Measurements from ENCODE around the gene ATP13A2. TPM values are rescaled to one million over a fixed set of nuclear protein-coding genes. Genes with fewer than 3 reads are reported as not detected.

ATP13A2 gene
- total and polyA plus RNA-seq, 2 donors (not counting 1 experiment from before 2014, with no cell fraction given) = 41.6 to 51.8 TPM

DNA sequence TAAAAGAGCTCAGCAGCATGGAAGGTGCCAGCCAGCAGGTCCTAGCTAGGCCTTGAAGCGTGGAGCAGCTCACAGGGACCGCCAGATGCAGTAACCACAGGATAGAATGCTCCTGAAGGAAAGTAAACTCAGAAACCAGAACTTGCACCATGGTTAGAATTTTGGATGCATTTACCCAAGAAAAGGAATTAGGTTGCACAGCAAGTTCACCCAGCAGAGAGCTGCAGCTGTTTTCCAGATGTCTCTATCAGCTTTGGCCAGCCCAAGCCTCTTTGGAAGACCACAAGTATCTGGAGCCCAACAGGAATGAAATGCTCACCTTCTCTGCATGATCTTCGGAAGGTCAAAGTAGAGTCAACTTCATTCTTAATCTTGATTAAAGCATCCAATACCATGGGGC lies 21.0 kb upstream of the ATP13A2 start:
- no peak for TF ChIP-seq EZH2 (IDR thresholded peaks at IDR 0.05; ENCODE audit: borderline replicate concordance, insufficient read depth, low read depth, low read length, poor library complexity, severe bottlenecking)
- TF ChIP-seq, protein P1, sequence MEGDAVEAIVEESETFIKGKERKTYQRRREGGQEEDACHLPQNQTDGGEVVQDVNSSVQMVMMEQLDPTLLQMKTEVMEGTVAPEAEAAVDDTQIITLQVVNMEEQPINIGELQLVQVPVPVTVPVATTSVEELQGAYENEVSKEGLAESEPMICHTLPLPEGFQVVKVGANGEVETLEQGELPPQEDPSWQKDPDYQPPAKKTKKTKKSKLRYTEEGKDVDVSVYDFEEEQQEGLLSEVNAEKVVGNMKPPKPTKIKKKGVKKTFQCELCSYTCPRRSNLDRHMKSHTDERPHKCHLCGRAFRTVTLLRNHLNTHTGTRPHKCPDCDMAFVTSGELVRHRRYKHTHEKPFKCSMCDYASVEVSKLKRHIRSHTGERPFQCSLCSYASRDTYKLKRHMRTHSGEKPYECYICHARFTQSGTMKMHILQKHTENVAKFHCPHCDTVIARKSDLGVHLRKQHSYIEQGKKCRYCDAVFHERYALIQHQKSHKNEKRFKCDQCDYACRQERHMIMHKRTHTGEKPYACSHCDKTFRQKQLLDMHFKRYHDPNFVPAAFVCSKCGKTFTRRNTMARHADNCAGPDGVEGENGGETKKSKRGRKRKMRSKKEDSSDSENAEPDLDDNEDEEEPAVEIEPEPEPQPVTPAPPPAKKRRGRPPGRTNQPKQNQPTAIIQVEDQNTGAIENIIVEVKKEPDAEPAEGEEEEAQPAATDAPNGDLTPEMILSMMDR (IDR thresholded peaks at IDR 0.05) = no peak
- CTCF ChIA-PET = interaction anchor here (0.6 kb wide), 1 partner anchor 13 kb away, joined by 3 read pairs; no protein-coding TSS in a partner anchor
- Histone ChIP-seq H3K27me3 (replicated peaks in 1 of 4; ENCODE audit: control extremely low read depth in 1 of 4, control insufficient read depth in 3 of 4, insufficient read depth in 4 of 4, low read length in 3 of 4) (no peaks in the 10 kb centered on the region), H3K4me2 (replicated peaks; ENCODE audit: low read depth, low read length, poor library complexity, severe bottlenecking) (no peak overlapping the region), H3K79me2 (ENCODE audit: control insufficient read depth, insufficient read depth, low read length) (peaks cover 12% of the 10 kb centered on the region), H3K9ac (ENCODE audit: low read length) (no peak overlapping the region), H3K27ac (ENCODE audit: low read length in 2 of 2) (no peak overlapping the region), H3K36me3 (replicated peaks in 1 of 2; ENCODE audit: control extremely low read depth in 1 of 2, control insufficient read depth in 1 of 2, extremely low read depth in 1 of 2, insufficient read depth in 2 of 2, low read length in 1 of 2) (peaks cover 15 to 52% of the 10 kb centered on the region in 2 experiments), H3K4me1 (ENCODE audit: control insufficient read depth in 2 of 2, insufficient read depth in 2 of 2, low read length in 2 of 2) (no peaks in the 10 kb centered on the region), H3K9me3 (ENCODE audit: control extremely low read depth in 1 of 3, control insufficient read depth in 2 of 3, insufficient read depth in 1 of 3, low read length in 2 of 3) (no peaks in the 10 kb centered on the region), H3K4me3 (ENCODE audit: control extremely low read depth in 1 of 5, extremely low read depth in 1 of 5, insufficient read depth in 1 of 5, low read depth in 2 of 5, low read length in 4 of 5) (no peak overlapping the region), H4K20me1 (ENCODE audit: control insufficient read depth, insufficient read depth, low read length, poor library complexity, severe bottlenecking) (peaks cover 17% of the 10 kb centered on the region), H2AFZ (ENCODE audit: insufficient read depth, low read depth, low read length, poor library complexity, severe bottlenecking) (no peak overlapping the region)
- DNase-seq = no peak
- H3K27ac Mint-ChIP-seq = no peak overlapping the region
- ATAC-seq (ENCODE audit: low read depth) = no peak
- H3K9me3 Mint-ChIP-seq (ENCODE audit: insufficient read depth) = no peaks in the 10 kb centered on the region
- no peaks in the 10 kb centered on the region for H3K4me1 Mint-ChIP-seq
- no peaks in the 10 kb centered on the region for H3K27me3 Mint-ChIP-seq
- POLR2A ChIA-PET = no interaction called here
- intact Hi-C loops (cut with micrococcal nuclease) = no loop called here
- H3K4me3 Mint-ChIP-seq = no peak overlapping the region
- WGBS (ENCODE audit: insufficient coverage) = 100% methylated on average over 2 of the region's 3 CpGs

DNA sequence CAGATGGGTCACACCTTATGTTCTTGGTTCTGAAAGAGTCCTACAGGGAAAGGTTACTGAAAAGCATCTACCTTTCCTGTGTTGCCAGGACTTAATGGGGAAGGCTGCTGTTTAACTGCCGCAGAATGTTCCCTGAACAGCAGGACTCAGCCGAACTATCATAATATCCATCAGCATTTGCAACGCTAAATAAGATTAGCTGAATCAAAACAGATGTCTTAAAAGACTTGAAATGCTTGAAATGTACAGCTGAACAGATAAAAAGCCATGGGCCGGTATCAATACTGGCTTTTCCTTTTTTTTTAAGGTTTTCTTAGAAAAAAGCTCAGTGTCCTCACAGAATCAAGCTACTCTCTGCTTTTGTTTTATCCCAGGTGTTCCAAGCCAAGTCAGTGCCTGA lies 19.7 kb upstream of the ATP13A2 start:
- Histone ChIP-seq H3K27me3 (replicated peaks in 1 of 4; ENCODE audit: control extremely low read depth in 1 of 4, control insufficient read depth in 3 of 4, insufficient read depth in 4 of 4, low read length in 3 of 4) (no peaks in the 10 kb centered on the region), H3K36me3 (replicated peaks in 1 of 2; ENCODE audit: control extremely low read depth in 1 of 2, control insufficient read depth in 1 of 2, extremely low read depth in 1 of 2, insufficient read depth in 2 of 2, low read length in 1 of 2) (peaks cover 15 to 61% of the 10 kb centered on the region in 2 experiments), H3K4me3 (ENCODE audit: control extremely low read depth in 1 of 5, extremely low read depth in 1 of 5, insufficient read depth in 1 of 5, low read depth in 2 of 5, low read length in 4 of 5) (no peak overlapping the region), H3K9ac (ENCODE audit: low read length) (no peak overlapping the region), H4K20me1 (ENCODE audit: control insufficient read depth, insufficient read depth, low read length, poor library complexity, severe bottlenecking) (peaks cover 17% of the 10 kb centered on the region), H2AFZ (ENCODE audit: insufficient read depth, low read depth, low read length, poor library complexity, severe bottlenecking) (no peak overlapping the region), H3K79me2 (ENCODE audit: control insufficient read depth, insufficient read depth, low read length) (peaks cover 6% of the 10 kb centered on the region), H3K27ac (ENCODE audit: low read length in 2 of 2) (no peak overlapping the region), H3K4me1 (ENCODE audit: control insufficient read depth in 2 of 2, insufficient read depth in 2 of 2, low read length in 2 of 2) (no peaks in the 10 kb centered on the region), H3K9me3 (ENCODE audit: control extremely low read depth in 1 of 3, control insufficient read depth in 2 of 3, insufficient read depth in 1 of 3, low read length in 2 of 3) (no peaks in the 10 kb centered on the region), H3K4me2 (replicated peaks; ENCODE audit: low read depth, low read length, poor library complexity, severe bottlenecking) (no peak overlapping the region)
- ATAC-seq (ENCODE audit: low read depth) = no peak
- DNase-seq = no peak
- Mint-ChIP-seq H3K4me3 (no peak overlapping the region), H3K27ac (no peak overlapping the region), H3K4me1 (no peaks in the 10 kb centered on the region), H3K27me3 (no peaks in the 10 kb centered on the region), H3K9me3 (ENCODE audit: insufficient read depth) (no peaks in the 10 kb centered on the region)
- intact Hi-C loops (cut with micrococcal nuclease) = no loop called here
- TF ChIP-seq, protein P1 (IDR thresholded peaks at IDR 0.05) = no peak
- TF ChIP-seq EZH2 (IDR thresholded peaks at IDR 0.05; ENCODE audit: borderline replicate concordance, insufficient read depth, low read depth, low read length, poor library complexity, severe bottlenecking) = no peak
- ChIA-PET POLR2A (no interaction called here), CTCF (no interaction called here)
- 100% methylated on average over 1 of the region's 4 CpGs for WGBS (ENCODE audit: insufficient coverage)

Data from B cell (primary cell).